K562 (cell line): ENCODE data around the gene SETMAR. TPM values are rescaled to one million over a fixed set of nuclear protein-coding genes. Genes with fewer than 3 reads are reported as not detected.

Experiments used
- BCL6 ChIP-seq: fragments of 250-450 bp; sonication (Bioruptor Pico); IDR thresholded peaks from 2 replicates; pipeline ENCODE4 v1.4.0; 2020
- CC2D1A ChIP-seq: fragments of 450-650 bp; IDR thresholded peaks from 2 replicates; pipeline ENCODE4 v1.6.1; 2017; ENCODE audit warnings: mild to moderate bottlenecking
- CHD1 ChIP-seq: fragments of 200-600 bp; sonication (generic); IDR thresholded peaks from one replicate; pipeline ENCODE4 v1.6.1; 2012; ENCODE audit warnings: mild to moderate bottlenecking, moderate library complexity, low read length, inconsistent platforms
- CREBBP ChIP-seq: IDR thresholded peaks from one replicate; pipeline ENCODE4 v1.6.1; 2012; ENCODE audit warnings: low read depth, mild to moderate bottlenecking, control low read depth, inconsistent platforms, low read length
- ELF1 ChIP-seq: fragments of 200-800 bp; sonication (Bioruptor generic); IDR thresholded peaks from 2 replicates; pipeline ENCODE4 v1.6.1; 2016; ENCODE audit warnings: missing genetic modification characterization, missing compliant biosample characterization
- HBP1 ChIP-seq: fragments of 450-650 bp; formaldehyde crosslinking; IDR thresholded peaks from 2 replicates; pipeline ENCODE4 v1.4.0; 2022; ENCODE audit warnings: missing genetic modification characterization
- MECOM ChIP-seq: fragments of 250-450 bp; sonication (Bioruptor Pico); IDR thresholded peaks from 2 replicates; pipeline ENCODE4 v1.8.0; 2022; ENCODE audit warnings: inconsistent platforms
- POLR3A ChIP-seq: IDR thresholded peaks from 2 replicates; pipeline ENCODE4 v1.6.1; 2011; ENCODE audit warnings: borderline replicate concordance, mild to moderate bottlenecking, moderate library complexity; ENCODE audit not compliant: insufficient read length, insufficient read depth; ENCODE audit errors: extremely low read depth
- RBM22 ChIP-seq: fragments of 200-400 bp; formaldehyde crosslinking; IDR thresholded peaks from 2 replicates; pipeline ENCODE4 v1.6.1; 2018; ENCODE audit warnings: low read length, low read depth; ENCODE audit not compliant: poor library complexity, severe bottlenecking
- SIN3A ChIP-seq, 2 experiments: fragments of 150-350 bp in 1 of 2; IDR thresholded peaks; 2 replicates each; pipeline ENCODE4 v1.6.1; 2011 to 2016; ENCODE audit warnings: borderline replicate concordance in 2 of 2, low read depth in 2 of 2, low read length in 2 of 2, mild to moderate bottlenecking in 2 of 2, moderate library complexity in 2 of 2; ENCODE audit not compliant: control insufficient read depth in 1 of 2
- SNIP1 ChIP-seq: fragments of 450-650 bp; IDR thresholded peaks from 2 replicates; pipeline ENCODE4 v1.7.1; 2017; ENCODE audit warnings: low read depth, mild to moderate bottlenecking
- ZBTB34 ChIP-seq: fragments of 250-450 bp; sonication (Bioruptor Pico); IDR thresholded peaks from 2 replicates; pipeline ENCODE4 v1.8.0; 2021; ENCODE audit warnings: mild to moderate bottlenecking, moderate library complexity
- ZFP30 ChIP-seq: fragments of 250-450 bp; sonication (Bioruptor Pico); IDR thresholded peaks from 2 replicates; pipeline ENCODE4 v1.8.0; 2022; ENCODE audit warnings: moderate library complexity, mild to moderate bottlenecking, inconsistent platforms, borderline replicate concordance
- ZFPM2 ChIP-seq: fragments of 250-450 bp; sonication (Bioruptor Pico); IDR thresholded peaks from 2 replicates; pipeline ENCODE4 v1.5.1; 2022; ENCODE audit warnings: mild to moderate bottlenecking
- ZNF23 ChIP-seq: fragments of 250-450 bp; sonication (Bioruptor Pico); IDR thresholded peaks from 2 replicates; pipeline ENCODE4 v1.4.0; 2020; ENCODE audit warnings: mild to moderate bottlenecking
- ZNF347 ChIP-seq: fragments of 450-650 bp; formaldehyde crosslinking; IDR thresholded peaks from 2 replicates; pipeline ENCODE4 v1.4.0; 2020; ENCODE audit warnings: low read depth, mild to moderate bottlenecking, moderate library complexity
- ZNF436 ChIP-seq: fragments of 250-450, 450-650 bp; sonication (Bioruptor Pico); formaldehyde crosslinking; IDR thresholded peaks from 2 replicates; pipeline ENCODE4 v1.7.0; 2020; ENCODE audit warnings: mild to moderate bottlenecking
- ZNF740 ChIP-seq, 3 experiments: fragments of 200-800 bp in 1 of 3; sonication (Bioruptor generic) in 1 of 3; sonication (generic) in 1 of 3; formaldehyde crosslinking in 1 of 3; IDR thresholded peaks; 2 replicates each; pipeline versions ENCODE4 v1.6.1 to v1.8.0; 2016 to 2022; ENCODE audit warnings: mild to moderate bottlenecking in 2 of 3, missing compliant biosample characterization in 2 of 3, missing genetic modification characterization in 2 of 3, missing genetic modification reagents in 1 of 3
- polyA plus RNA-seq, 8 experiments: library from polyadenylated mRNA; depleted of rRNA in 4 of 8; stranded (reverse) in 5 of 8; unstranded in 3 of 8; fragments of >200 nt; fragmentation: Nextera tagmentation in 2 of 8; fragmentation: Illumina TruSeq in 1 of 8; extraction: Ambion mirVana in 2 of 8; extraction: Trizol in 1 of 8; gene quantifications; 2 replicates each; pipeline versions ENCODE4 v1.2.1 to v1.2.3, GENCODE V29; 2011 to 2014; ENCODE audit warnings: inconsistent platforms in 1 of 8, missing spikeins in 1 of 8
- total RNA-seq, 7 experiments: library from RNA; depleted of rRNA in 6 of 7; stranded (reverse); fragments of >200 nt in 6 of 7; fragmentation: Illumina TruSeq in 2 of 7; extraction: Trizol in 2 of 7; gene quantifications; 2 replicates each; pipeline versions ENCODE4 v1.2.1 to v1.2.3, GENCODE V29; 2011 to 2021; ENCODE audit warnings: low replicate concordance in 1 of 7

The SETMAR gene
- total and polyA plus RNA-seq, 9 of the 15 experiments (the other 6 are each of a cell fraction or from before 2014, with no cell fraction given) = 5.5 to 25.1 (median 18.2) TPM

GRCh38 chr3:4303187-4304123, at the start of gene SETMAR (continued):
- TF ChIP-seq ZBTB34 (CRISPR knock-in tag) = no peak
- TF ChIP-seq ZFPM2 (CRISPR knock-in tag) = no peak
- TF ChIP-seq CREBBP = no peak
- TF ChIP-seq ELF1 = peak; percentile 76
- TF ChIP-seq CHD1 = no peak
- TF ChIP-seq ZNF23 = no peak
- no peak for TF ChIP-seq CC2D1A
- no peak for TF ChIP-seq MECOM (CRISPR knock-in tag)
- TF ChIP-seq BCL6 = no peak
- no peak for TF ChIP-seq SNIP1
- no peak for TF ChIP-seq ZNF347 (CRISPR knock-in tag)
- no peak for TF ChIP-seq HBP1 (CRISPR knock-in tag)
- TF ChIP-seq SIN3A (IDR thresholded peaks at IDR 0.05; ENCODE audit: borderline replicate concordance in 2 of 2, control insufficient read depth in 1 of 2, low read depth in 2 of 2, low read length in 2 of 2) = peak; percentile 55 to 69; a peak in 2 of 4 replicates
- TF ChIP-seq RBM22 = no peak
- no peak for TF ChIP-seq ZNF740 (CRISPR knock-in tag; IDR thresholded peaks at IDR 0.05)
- TF ChIP-seq ZNF740 (tag; IDR thresholded peaks at IDR 0.05) = no peak
- no peak for TF ChIP-seq ZFP30 (CRISPR knock-in tag)
- TF ChIP-seq ZNF436 (CRISPR knock-in tag) = no peak
- TF ChIP-seq POLR3A = no peak
